Tibial artery (tissue), 4 donors: ENCODE data around the gene TEDC2.

Source experiments
- DNase-seq, 2 donors: peaks; one replicate each; pipeline ENCODE4 v3.0.0-alpha.2; 2019
- H3K27ac ChIP-seq, 2 donors: fragments of 200-600 bp; sonication (generic) in 1 of 2; 1 replicate in 1 of 2; 2 replicates in 1 of 2; pipeline ENCODE4 v1.5.1; 2018 to 2019; ENCODE audit warnings: mild to moderate bottlenecking in 1 of 2
- H3K27me3 ChIP-seq, 2 donors: fragments of 200-600 bp; sonication (generic) in 1 of 2; one replicate each; pipeline versions ENCODE4 v1.5.1 to v1.6.0; 2016 to 2019
- H3K36me3 ChIP-seq, 3 donors: fragments of 200-600 bp; sonication (generic) in 2 of 3; one replicate each; pipeline ENCODE4 v1.5.1; 2016 to 2019; ENCODE audit warnings: mild to moderate bottlenecking in 2 of 3
- H3K4me1 ChIP-seq, 4 donors: fragments of 200-600 bp; sonication (generic) in 2 of 4; 1 replicate in 3 of 4; 2 replicates in 1 of 4; pipeline ENCODE4 v1.5.1; 2016 to 2019
- H3K4me3 ChIP-seq, 2 donors: fragments of 200-600 bp; sonication (generic) in 1 of 2; 1 replicate in 1 of 2; 2 replicates in 1 of 2; pipeline ENCODE4 v1.5.1; 2018 to 2019; ENCODE audit warnings: mild to moderate bottlenecking in 2 of 2
- H3K9me3 ChIP-seq, 3 donors: fragments of 200-600 bp; sonication (generic) in 1 of 3; one replicate each; pipeline ENCODE4 v1.5.1; 2016 to 2019
- intact Hi-C: fragments of 100-400 bp; cut with DNase I; formaldehyde crosslinking; loops from one replicate; pipeline ENCODE4 v1.15.0; 2023; ENCODE audit warnings: low total_unique reads
- TF ChIP-seq, protein P1 (sequence below), 2 experiments: fragments of 200-600 bp in 1 of 2; fragments of 450-650 bp in 1 of 2; IDR thresholded peaks; one replicate each; pipeline ENCODE4 v1.5.1; 2017 to 2019; ENCODE audit warnings: antibody characterized with exemption in 2 of 2, mild to moderate bottlenecking in 1 of 2, moderate library complexity in 1 of 2

TEDC2 gene

DNA sequence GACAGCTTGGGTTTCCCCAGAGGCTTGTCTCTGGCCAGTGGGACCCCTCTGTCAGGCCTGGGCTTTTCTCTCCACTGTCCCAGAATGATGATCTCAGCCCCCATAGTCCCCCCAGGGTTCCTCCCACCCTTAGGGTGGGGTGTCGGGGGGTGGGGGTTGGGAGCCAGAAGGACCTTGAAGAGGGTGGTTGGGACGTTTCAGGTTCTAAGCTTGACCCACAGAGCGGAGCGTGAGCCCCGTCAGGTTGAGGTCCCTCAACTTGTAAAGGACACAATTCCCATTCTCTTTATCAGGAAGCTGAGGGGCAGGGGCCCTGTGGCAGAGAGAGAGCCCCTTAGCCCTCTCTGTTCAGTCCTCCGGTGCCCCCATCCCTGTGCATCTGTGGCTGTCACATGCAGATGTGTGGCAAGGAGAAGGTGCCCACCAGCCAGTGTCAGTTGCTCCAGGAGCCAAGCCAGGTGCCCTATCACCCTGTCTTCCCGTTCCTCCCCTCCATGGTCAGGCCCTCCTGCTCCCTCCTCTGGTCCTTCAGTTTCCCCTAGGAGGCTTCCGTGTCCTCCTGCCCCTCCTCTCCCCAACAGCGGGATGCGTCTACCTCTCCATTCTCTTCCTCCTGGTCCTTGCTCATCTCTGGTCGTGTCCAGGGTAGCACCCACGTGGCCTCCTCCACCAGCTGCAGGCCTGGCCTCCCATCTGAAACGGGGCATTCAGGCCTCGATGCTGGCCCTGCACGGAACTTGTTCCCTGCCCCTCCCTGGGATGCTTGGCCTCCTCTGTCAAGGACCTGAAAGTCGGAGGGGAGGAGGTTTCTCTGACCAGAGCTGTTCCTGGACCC, 9.7 kb downstream of the TEDC2 start:
- peaks cover 6 to 71% of the 10 kb centered on the region in 2 donors for H3K27me3 ChIP-seq

DNA sequence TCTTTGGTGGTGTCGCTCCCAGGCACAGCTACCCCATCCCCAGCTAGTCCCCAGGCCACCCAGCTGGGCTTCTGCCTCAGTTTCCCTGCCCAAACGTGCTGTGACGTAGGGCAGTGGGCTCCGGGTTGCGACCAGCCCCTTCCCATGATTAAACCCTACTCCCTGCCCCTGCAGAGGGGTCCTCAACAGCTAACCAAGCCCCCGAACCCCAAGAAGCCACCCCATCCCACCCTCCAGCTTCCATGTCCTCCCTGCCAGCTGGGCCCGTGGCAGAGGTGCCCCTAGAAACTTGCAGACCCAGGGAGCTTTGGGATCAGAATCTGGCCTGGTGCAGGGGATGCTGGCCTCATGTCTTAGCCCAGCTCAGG, 10.3 kb downstream of the TEDC2 start:
- Histone ChIP-seq H3K4me1 (peaks cover 6 to 73% (median 53%) of the 10 kb centered on the region in 4 donors), H3K27ac (no peak overlapping the region), H3K36me3 (no peaks in the 10 kb centered on the region), H3K4me3 (no peak overlapping the region), H3K9me3 (no peaks in the 10 kb centered on the region), H3K27me3 (peaks cover 6 to 69% of the 10 kb centered on the region in 2 donors)
- no peak for DNase-seq
- intact Hi-C loops: loop anchor here (10.0 kb wide), 1 partner anchor 125 kb away; the partner anchor contains the start of gene ABCA3
- TF ChIP-seq, protein P1, sequence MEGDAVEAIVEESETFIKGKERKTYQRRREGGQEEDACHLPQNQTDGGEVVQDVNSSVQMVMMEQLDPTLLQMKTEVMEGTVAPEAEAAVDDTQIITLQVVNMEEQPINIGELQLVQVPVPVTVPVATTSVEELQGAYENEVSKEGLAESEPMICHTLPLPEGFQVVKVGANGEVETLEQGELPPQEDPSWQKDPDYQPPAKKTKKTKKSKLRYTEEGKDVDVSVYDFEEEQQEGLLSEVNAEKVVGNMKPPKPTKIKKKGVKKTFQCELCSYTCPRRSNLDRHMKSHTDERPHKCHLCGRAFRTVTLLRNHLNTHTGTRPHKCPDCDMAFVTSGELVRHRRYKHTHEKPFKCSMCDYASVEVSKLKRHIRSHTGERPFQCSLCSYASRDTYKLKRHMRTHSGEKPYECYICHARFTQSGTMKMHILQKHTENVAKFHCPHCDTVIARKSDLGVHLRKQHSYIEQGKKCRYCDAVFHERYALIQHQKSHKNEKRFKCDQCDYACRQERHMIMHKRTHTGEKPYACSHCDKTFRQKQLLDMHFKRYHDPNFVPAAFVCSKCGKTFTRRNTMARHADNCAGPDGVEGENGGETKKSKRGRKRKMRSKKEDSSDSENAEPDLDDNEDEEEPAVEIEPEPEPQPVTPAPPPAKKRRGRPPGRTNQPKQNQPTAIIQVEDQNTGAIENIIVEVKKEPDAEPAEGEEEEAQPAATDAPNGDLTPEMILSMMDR (IDR thresholded peaks at IDR 0.05): no peak

More for the DNA sequence above, 9.7 kb downstream of the TEDC2 start:
- H3K9me3 ChIP-seq: no peaks in the 10 kb centered on the region
- TF ChIP-seq, protein P1 (IDR thresholded peaks at IDR 0.05): no peak
- intact Hi-C loops: loop anchor here (10.0 kb wide), 1 partner anchor 125 kb away; the partner anchor contains the start of gene ABCA3
- DNase-seq: no peak
- no peaks in the 10 kb centered on the region for H3K36me3 ChIP-seq
- peaks cover 6 to 71% (median 52%) of the 10 kb centered on the region in 4 donors for H3K4me1 ChIP-seq
- H3K4me3 ChIP-seq: no peak overlapping the region
- no peak overlapping the region for H3K27ac ChIP-seq

DNA sequence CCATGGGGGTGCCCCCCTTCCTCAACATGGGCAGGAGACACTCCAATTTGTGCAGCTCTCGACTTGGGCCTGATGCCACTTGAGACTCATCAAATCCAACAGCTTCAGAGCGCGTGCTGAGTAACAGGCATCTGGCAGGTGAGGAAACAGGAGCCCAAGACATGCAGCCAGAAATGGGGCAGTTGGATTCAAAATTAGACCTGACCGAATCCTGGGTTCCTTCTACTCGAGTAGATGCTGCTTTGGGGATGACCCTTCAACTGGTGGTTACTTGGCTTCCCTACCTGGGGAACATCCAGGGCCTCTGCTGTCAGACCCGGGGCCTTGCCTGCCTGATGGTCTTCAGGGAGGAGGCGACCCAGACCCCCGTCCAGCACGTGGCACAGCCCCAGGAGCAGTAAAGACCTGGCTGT, 10.7 kb downstream of the TEDC2 start:
- peaks cover 6 to 77% (median 56%) of the 10 kb centered on the region in 4 donors for H3K4me1 ChIP-seq
- no peak overlapping the region for H3K4me3 ChIP-seq
- no peak for DNase-seq
- H3K27ac ChIP-seq: no peak overlapping the region
- peaks cover 6 to 69% of the 10 kb centered on the region in 2 donors for H3K27me3 ChIP-seq
- H3K36me3 ChIP-seq: no peaks in the 10 kb centered on the region
- H3K9me3 ChIP-seq: no peaks in the 10 kb centered on the region
- intact Hi-C loops: loop anchor here (10.0 kb wide), 1 partner anchor 126 kb away; the partner anchor contains the start of gene ABCA3
- TF ChIP-seq, protein P1 (IDR thresholded peaks at IDR 0.05): no peak

DNA sequence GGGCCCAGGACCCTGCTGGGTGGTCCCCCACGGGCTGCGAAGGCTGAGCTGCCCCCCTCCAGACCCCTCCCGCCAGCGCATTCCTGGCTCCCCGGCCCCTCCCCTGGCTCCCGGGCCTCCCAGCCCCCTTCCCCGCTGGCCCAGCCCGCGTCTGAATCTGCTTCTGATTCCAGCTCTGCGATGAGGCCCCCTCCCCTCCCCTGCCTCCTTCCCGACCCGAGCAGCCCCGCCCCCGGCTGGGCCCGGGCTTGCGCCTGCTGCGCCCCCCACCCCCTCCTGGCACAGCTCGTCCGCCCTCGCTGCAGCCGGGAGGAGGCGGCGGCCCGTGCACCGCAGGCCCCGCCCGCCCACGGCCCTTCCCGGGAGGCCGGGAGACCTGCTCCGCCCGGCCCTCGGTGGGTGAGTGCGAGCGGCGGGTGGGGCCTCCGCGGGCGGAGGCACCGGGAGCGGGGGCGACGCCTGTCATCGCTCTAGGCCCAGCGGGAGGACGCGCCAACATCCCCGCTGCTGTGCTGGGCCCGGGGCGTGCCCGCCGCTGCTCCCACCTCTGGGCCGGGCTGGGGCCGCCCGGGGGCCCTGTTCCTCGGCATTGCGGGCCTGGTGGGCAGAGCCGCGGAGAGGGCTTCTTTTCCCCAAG, 11.2 kb downstream of the TEDC2 start, which contains the start of gene NTN3:
NTN3 (plus strand) TSS at position 282 of the 637 bp plus-strand sequence. CDS start 405 bp downstream, outside the sequence.
- Histone ChIP-seq H3K9me3 (no peaks in the 10 kb centered on the region), H3K4me1 (peaks cover 6 to 82% (median 62%) of the 10 kb centered on the region in 4 donors), H3K27ac (no peak within 1 kb of the TSS), H3K4me3 (peak within 1 kb of the TSS in 1 of 2 donors; percentile 23), H3K36me3 (no peaks in the 10 kb centered on the region), H3K27me3 (peaks cover 6 to 69% of the 10 kb centered on the region in 2 donors)
- DNase-seq: no peak
- intact Hi-C loops: loop anchor here (10.0 kb wide), 1 partner anchor 126 kb away; the partner anchor contains the start of gene ABCA3
- TF ChIP-seq, protein P1 (IDR thresholded peaks at IDR 0.05): no peak

DNA sequence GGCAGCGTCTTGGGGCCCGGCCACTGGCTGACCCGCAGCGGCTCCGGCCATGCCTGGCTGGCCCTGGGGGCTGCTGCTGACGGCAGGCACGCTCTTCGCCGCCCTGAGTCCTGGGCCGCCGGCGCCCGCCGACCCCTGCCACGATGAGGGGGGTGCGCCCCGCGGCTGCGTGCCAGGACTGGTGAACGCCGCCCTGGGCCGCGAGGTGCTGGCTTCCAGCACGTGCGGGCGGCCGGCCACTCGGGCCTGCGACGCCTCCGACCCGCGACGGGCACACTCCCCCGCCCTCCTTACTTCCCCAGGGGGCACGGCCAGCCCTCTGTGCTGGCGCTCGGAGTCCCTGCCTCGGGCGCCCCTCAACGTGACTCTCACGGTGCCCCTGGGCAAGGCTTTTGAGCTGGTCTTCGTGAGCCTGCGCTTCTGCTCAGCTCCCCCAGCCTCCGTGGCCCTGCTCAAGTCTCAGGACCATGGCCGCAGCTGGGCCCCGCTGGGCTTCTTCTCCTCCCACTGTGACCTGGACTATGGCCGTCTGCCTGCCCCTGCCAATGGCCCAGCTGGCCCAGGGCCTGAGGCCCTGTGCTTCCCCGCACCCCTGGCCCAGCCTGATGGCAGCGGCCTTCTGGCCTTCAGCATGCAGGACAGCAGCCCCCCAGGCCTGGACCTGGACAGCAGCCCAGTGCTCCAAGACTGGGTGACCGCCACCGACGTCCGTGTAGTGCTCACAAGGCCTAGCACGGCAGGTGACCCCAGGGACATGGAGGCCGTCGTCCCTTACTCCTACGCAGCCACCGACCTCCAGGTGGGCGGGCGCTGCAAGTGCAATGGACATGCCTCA, 12.0 kb downstream of the TEDC2 start:
- Histone ChIP-seq H3K4me1 (peaks cover 6 to 84% (median 62%) of the 10 kb centered on the region in 4 donors), H3K36me3 (no peaks in the 10 kb centered on the region), H3K4me3 (peak overlapping the region in 1 of 2 donors; percentile 23), H3K27me3 (peaks cover 6 to 67% of the 10 kb centered on the region in 2 donors), H3K27ac (no peak overlapping the region), H3K9me3 (no peaks in the 10 kb centered on the region)
- TF ChIP-seq, protein P1 (IDR thresholded peaks at IDR 0.05): no peak
- intact Hi-C loops: loop anchor here (10.0 kb wide), 1 partner anchor 127 kb away; the partner anchor contains the start of gene ABCA3
- no peak for DNase-seq
